ENCODE results near the gene RPL27.

DNA sequence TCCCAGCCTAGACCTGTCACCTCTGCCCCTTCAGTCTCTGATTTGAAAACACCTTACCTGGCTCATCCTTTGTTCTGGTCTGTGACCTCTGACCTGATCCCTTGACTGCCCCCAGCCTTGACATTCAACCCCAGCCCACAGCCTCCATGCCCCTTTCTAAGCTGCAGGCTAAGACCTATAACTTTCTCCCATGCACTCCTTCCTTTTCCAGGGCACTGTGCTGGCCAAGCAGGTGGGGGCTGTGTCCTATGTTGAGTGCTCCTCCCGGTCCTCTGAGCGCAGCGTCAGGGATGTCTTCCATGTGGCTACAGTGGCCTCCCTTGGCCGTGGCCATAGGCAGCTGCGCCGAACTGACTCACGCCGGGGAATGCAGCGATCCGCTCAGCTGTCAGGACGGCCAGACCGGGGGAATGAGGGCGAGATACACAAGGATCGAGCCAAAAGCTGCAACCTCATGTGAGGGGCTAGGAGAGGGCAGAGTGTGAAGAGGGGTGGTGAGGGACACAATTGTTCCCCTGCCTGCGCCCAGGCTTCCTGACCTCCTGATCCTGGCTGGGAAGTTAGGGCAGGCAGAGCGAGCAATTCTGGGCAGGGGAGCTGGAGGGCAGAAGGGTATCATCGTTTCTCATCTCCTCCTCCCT is 30.1 kb downstream of the RPL27 start:
- TF ChIP-seq, protein P1, sequence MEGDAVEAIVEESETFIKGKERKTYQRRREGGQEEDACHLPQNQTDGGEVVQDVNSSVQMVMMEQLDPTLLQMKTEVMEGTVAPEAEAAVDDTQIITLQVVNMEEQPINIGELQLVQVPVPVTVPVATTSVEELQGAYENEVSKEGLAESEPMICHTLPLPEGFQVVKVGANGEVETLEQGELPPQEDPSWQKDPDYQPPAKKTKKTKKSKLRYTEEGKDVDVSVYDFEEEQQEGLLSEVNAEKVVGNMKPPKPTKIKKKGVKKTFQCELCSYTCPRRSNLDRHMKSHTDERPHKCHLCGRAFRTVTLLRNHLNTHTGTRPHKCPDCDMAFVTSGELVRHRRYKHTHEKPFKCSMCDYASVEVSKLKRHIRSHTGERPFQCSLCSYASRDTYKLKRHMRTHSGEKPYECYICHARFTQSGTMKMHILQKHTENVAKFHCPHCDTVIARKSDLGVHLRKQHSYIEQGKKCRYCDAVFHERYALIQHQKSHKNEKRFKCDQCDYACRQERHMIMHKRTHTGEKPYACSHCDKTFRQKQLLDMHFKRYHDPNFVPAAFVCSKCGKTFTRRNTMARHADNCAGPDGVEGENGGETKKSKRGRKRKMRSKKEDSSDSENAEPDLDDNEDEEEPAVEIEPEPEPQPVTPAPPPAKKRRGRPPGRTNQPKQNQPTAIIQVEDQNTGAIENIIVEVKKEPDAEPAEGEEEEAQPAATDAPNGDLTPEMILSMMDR (IDR thresholded peaks at IDR 0.05) = no peak
- no peak for TF ChIP-seq POLR2A (IDR thresholded peaks at IDR 0.05)
